Stimulated activated CD4-positive, alpha-beta T cell treated with anti-CD3 and anti-CD28 coated beads, Interleukin-4, amount 100 ng/mL, for 48 hours (primary cell): ENCODE measurements around the gene STRA6.

Experiments
- DNase-seq, 2 donors: peaks; one replicate each; pipeline ENCODE4 v3.0.0-alpha.2; 2020; ENCODE audit warnings: low read depth in 2 of 2

STRA6 gene

GRCh38 chr15:74132681-74133651, 69.6 kb downstream of the STRA6 start:
- no peak for DNase-seq

GRCh38 chr15:74131628-74132413, 70.8 kb downstream of the STRA6 start:
- DNase-seq: no peak

GRCh38 chr15:74130849-74131627, 71.5 kb downstream of the STRA6 start:
- no peak for DNase-seq

- no peak for DNase-seq
These were observed 72.3 kb downstream of the STRA6 start, which contains the start of gene ISLR2 for GRCh38 chr15:74130155-74130848. TSS of gene ISLR2 (plus strand) at chr15:74130586. CDS start at chr15:74132755, 2,169 bp downstream.

- DNase-seq: no peak
These were observed 72.9 kb downstream of the STRA6 start for GRCh38 chr15:74129586-74130154.
